OCI-LY3 (cell line): ENCODE results near the gene SRPX2.

Source experiments
- H2AFZ ChIP-seq: fragments of 200-600, 300-600 bp; shearing (Covaris generic); 2 replicates; pipeline ENCODE4 v1.6.0; 2014; ENCODE audit warnings: antibody characterized with exemption, low read depth, low read length
- H3K27ac ChIP-seq: fragments of 200-600, 300-600 bp; sonication (generic); 2 replicates; pipeline ENCODE4 v1.5.1; 2014; ENCODE audit warnings: mild to moderate bottlenecking, low read length, moderate library complexity, mixed read lengths
- H3K27me3 ChIP-seq: fragments of 200-600, 300-600 bp; sonication (generic); 2 replicates; pipeline ENCODE4 v1.6.1; 2014; ENCODE audit warnings: low read depth, low read length, mixed read lengths
- H3K36me3 ChIP-seq: fragments of 200-600, 300-600 bp; sonication (generic); replicated peaks from 2 replicates; pipeline ENCODE3; 2014; ENCODE audit warnings: low read depth, low read length, mixed read lengths
- H3K4me1 ChIP-seq: fragments of 300-600, 200-600 bp; sonication (generic); 2 replicates; pipeline ENCODE4 v1.6.1; 2014; ENCODE audit warnings: low read length, mixed read lengths
- H3K4me2 ChIP-seq: fragments of 200-600, 300-600 bp; sonication (generic); 2 replicates; pipeline ENCODE4 v1.6.1; 2014; ENCODE audit warnings: low read length, mixed read lengths
- H3K4me3 ChIP-seq: fragments of 300-600, 200-600 bp; sonication (generic); 2 replicates; pipeline ENCODE4 v1.5.1; 2014; ENCODE audit warnings: antibody characterized with exemption, mild to moderate bottlenecking, low read length, moderate library complexity
- H3K79me2 ChIP-seq: fragments of 300-600, 200-600 bp; shearing (Covaris generic); 2 replicates; pipeline ENCODE4 v1.6.1; 2014; ENCODE audit warnings: mild to moderate bottlenecking, low read length, mixed read lengths
- H3K9ac ChIP-seq: fragments of 300-600, 200-600 bp; shearing (Covaris generic); 2 replicates; pipeline ENCODE4 v1.6.0; 2014; ENCODE audit warnings: mild to moderate bottlenecking, low read length, moderate library complexity
- H3K9me3 ChIP-seq: fragments of 200-600, 300-600 bp; shearing (Covaris generic); 2 replicates; pipeline ENCODE4 v1.6.1; 2014; ENCODE audit warnings: low read length, mixed read lengths; ENCODE audit not compliant: insufficient read depth
- H4K20me1 ChIP-seq: fragments of 200-600, 300-600 bp; sonication (generic); 2 replicates; pipeline ENCODE4 v1.6.1; 2016; ENCODE audit warnings: low read length, mixed read lengths; ENCODE audit not compliant: insufficient read depth
- CTCF ChIP-seq: fragments of 200-600, 300-600 bp; sonication (generic); IDR thresholded peaks from 2 replicates; pipeline ENCODE4 v1.5.1; 2014; ENCODE audit warnings: antibody characterized with exemption, low read length, low read depth
- EZH2phosphoT487 ChIP-seq: fragments of 200-600 bp; shearing (Covaris generic); IDR thresholded peaks from 2 replicates; pipeline ENCODE4 v1.6.1; 2018; ENCODE audit warnings: antibody characterized with exemption, mixed run types, low read depth

SRPX2 gene

GRCh38 chrX:100600758-100601157 lies 43.2 kb upstream of the SRPX2 start:
- Histone ChIP-seq H3K9me3 (no peaks in the 10 kb centered on the region), H3K4me3 (no peak overlapping the region), H3K4me2 (peak overlapping the region; percentile 52), H3K4me1 (peaks cover 13% of the 10 kb centered on the region), H2AFZ (no peak overlapping the region), H3K79me2 (no peaks in the 10 kb centered on the region), H3K27ac (no peak overlapping the region), H3K36me3 (no peaks in the 10 kb centered on the region), H3K27me3 (peaks cover 57% of the 10 kb centered on the region), H3K9ac (no peak overlapping the region), H4K20me1 (peaks cover 4% of the 10 kb centered on the region)
- TF ChIP-seq EZH2phosphoT487 (no peak), CTCF (no peak)

- no peaks in the 10 kb centered on the region for H3K9me3 ChIP-seq
- H3K4me2 ChIP-seq, result peak overlapping the region; percentile 44
- TF ChIP-seq EZH2phosphoT487 (no peak), CTCF (no peak)
Observed at GRCh38 chrX:100606753-100607152, 37.2 kb upstream of the SRPX2 start.

GRCh38 chrX:100609591-100609990 lies 34.4 kb upstream of the SRPX2 start:
- Histone ChIP-seq H3K4me2 (no peak overlapping the region), H3K27me3 (peaks cover 84% of the 10 kb centered on the region), H3K27ac (no peak overlapping the region), H3K9ac (no peak overlapping the region), H3K79me2 (no peaks in the 10 kb centered on the region), H3K4me3 (no peak overlapping the region), H4K20me1 (peaks cover 25% of the 10 kb centered on the region), H3K4me1 (peaks cover 35% of the 10 kb centered on the region), H3K36me3 (no peaks in the 10 kb centered on the region), H2AFZ (no peak overlapping the region), H3K9me3 (no peaks in the 10 kb centered on the region)
- peak; percentile 51 for TF ChIP-seq CTCF
- TF ChIP-seq EZH2phosphoT487, result no peak

More at GRCh38 chrX:100606753-100607152, 37.2 kb upstream of the SRPX2 start:
- Histone ChIP-seq H3K79me2 (no peaks in the 10 kb centered on the region), H3K9ac (no peak overlapping the region), H3K4me3 (no peak overlapping the region), H3K27me3 (peaks cover 68% of the 10 kb centered on the region), H2AFZ (no peak overlapping the region), H3K4me1 (peaks cover 35% of the 10 kb centered on the region), H4K20me1 (peaks cover 25% of the 10 kb centered on the region), H3K36me3 (no peaks in the 10 kb centered on the region), H3K27ac (no peak overlapping the region)

GRCh38 chrX:100611951-100612350 lies 32.0 kb upstream of the SRPX2 start:
- Histone ChIP-seq H3K27me3 (peaks cover 74% of the 10 kb centered on the region), H3K9ac (no peak overlapping the region), H3K4me2 (no peak overlapping the region), H3K4me3 (no peak overlapping the region), H4K20me1 (peaks cover 21% of the 10 kb centered on the region), H2AFZ (no peak overlapping the region), H3K4me1 (peaks cover 30% of the 10 kb centered on the region), H3K9me3 (no peaks in the 10 kb centered on the region), H3K36me3 (no peaks in the 10 kb centered on the region), H3K79me2 (no peaks in the 10 kb centered on the region), H3K27ac (no peak overlapping the region)
- TF ChIP-seq EZH2phosphoT487, result no peak
- TF ChIP-seq CTCF, result no peak
